OCI-LY7 (cell line): Measurements from ENCODE around the gene SH2D7. TPM values are rescaled to one million over a fixed set of nuclear protein-coding genes. Genes with fewer than 3 reads are reported as not detected.

Source experiments
- BruUV-seq: library from RNA; stranded (reverse); fragments of 400-500 nt; replicated peaks from 2 replicates; lab custom pipeline; 2021; lab: Mats Ljungman, UMichigan
- CTCF ChIA-PET: fragments of 300-600 bp; sonication (Branson Sonifier 250); formaldehyde crosslinking; loops from one replicate; lab custom pipeline; 2022; ENCODE audit warnings: antibody characterized with exemption; ENCODE audit not compliant: unreplicated experiment; lab: Charles Lee
- POLR2A ChIA-PET: fragments of 300-600 bp; sonication (Branson Sonifier 250); formaldehyde crosslinking; loops from one replicate; lab custom pipeline; 2022; ENCODE audit warnings: antibody characterized with exemption; lab: Charles Lee
- DNase-seq: peaks from one replicate; pipeline ENCODE4 v3.0.0-alpha.2; 2015; ENCODE audit warnings: low spot score
- H2AFZ ChIP-seq: fragments of 200-600 bp; sonication (generic), shearing (Covaris generic); 2 replicates; pipeline ENCODE4 v1.6.1; 2014; ENCODE audit warnings: mild to moderate bottlenecking, antibody characterized with exemption, low read length, moderate library complexity
- H3K27ac ChIP-seq: fragments of 200-600 bp; sonication (generic); 2 replicates; pipeline ENCODE4 v1.5.1; 2014; ENCODE audit warnings: mixed run types, low read depth, mild to moderate bottlenecking, moderate library complexity, low read length, inconsistent platforms; ENCODE audit not compliant: poor library complexity, severe bottlenecking
- H3K36me3 ChIP-seq: fragments of 200-600 bp; sonication (generic); 2 replicates; pipeline ENCODE4 v1.6.1; 2014; ENCODE audit warnings: mild to moderate bottlenecking, antibody characterized with exemption, low read length, moderate library complexity, mixed read lengths; ENCODE audit not compliant: insufficient read depth
- H3K4me1 ChIP-seq: fragments of 200-600 bp; sonication (generic); 2 replicates; pipeline ENCODE4 v1.5.1; 2014; ENCODE audit warnings: mild to moderate bottlenecking, low read length; ENCODE audit not compliant: insufficient read depth, poor library complexity, severe bottlenecking
- H3K4me2 ChIP-seq: fragments of 200-600 bp; sonication (generic); 2 replicates; pipeline ENCODE4 v1.6.1; 2014; ENCODE audit warnings: mild to moderate bottlenecking, low read length
- H3K4me3 ChIP-seq: fragments of 200-600 bp; sonication (generic); 2 replicates; pipeline ENCODE4 v1.5.1; 2014; ENCODE audit warnings: mild to moderate bottlenecking, low read depth, low read length; ENCODE audit not compliant: poor library complexity, severe bottlenecking
- H3K79me2 ChIP-seq: fragments of 200-600 bp; sonication (generic); 2 replicates; pipeline ENCODE4 v1.6.1; 2016; ENCODE audit warnings: low read depth, mild to moderate bottlenecking, low read length, moderate library complexity, mixed read lengths; ENCODE audit not compliant: insufficient read depth
- H3K9me2 ChIP-seq: fragments of 200-600 bp; sonication (generic); 2 replicates; pipeline ENCODE4 v1.6.1; 2016; ENCODE audit warnings: mild to moderate bottlenecking, low read length, mixed read lengths; ENCODE audit not compliant: insufficient read depth
- H3K9me3 ChIP-seq: fragments of 200-600 bp; sonication (generic); 2 replicates; pipeline ENCODE4 v1.6.1; 2014; ENCODE audit warnings: mild to moderate bottlenecking, mixed run types, low read length, mixed read lengths
- H4K20me1 ChIP-seq: fragments of 200-600 bp; sonication (generic); 2 replicates; pipeline ENCODE4 v1.6.1; 2014; ENCODE audit warnings: mild to moderate bottlenecking, antibody characterized with exemption, low read length, moderate library complexity, mixed read lengths; ENCODE audit not compliant: insufficient read depth
- CTCF ChIP-seq: fragments of 200-600 bp; sonication (generic); conservative IDR thresholded peaks from 2 replicates; pipeline ENCODE4 v1.5.1; 2014; ENCODE audit warnings: mild to moderate bottlenecking, antibody characterized with exemption, low read length, moderate library complexity, mixed read lengths
- EZH2phosphoT487 ChIP-seq: fragments of 200-600 bp; sonication (generic); IDR thresholded peaks from 2 replicates; pipeline ENCODE4 v1.6.1; 2018; ENCODE audit warnings: low read depth, borderline replicate concordance, mild to moderate bottlenecking, mixed run types, antibody characterized with exemption, low read length, moderate library complexity, mixed read lengths
- intact Hi-C: fragments of 100-400 bp; cut with micrococcal nuclease; formaldehyde crosslinking; loops from one replicate; pipeline ENCODE4 v1.10.0; 2022; ENCODE audit not compliant: unreplicated experiment
- total RNA-seq, 2 experiments: library from RNA; depleted of rRNA in 1 of 2; stranded (reverse); fragments of >200 nt in 1 of 2; shearing (Covaris generic) in 1 of 2; gene quantifications; 2 replicates each; pipeline ENCODE4 v1.2.3, GENCODE V29; 2014 to 2022

The SH2D7 gene
- total RNA-seq, 2 experiments from 2014 or later = not detected

GRCh38 chr15:78070049-78070700, 22.2 kb upstream of the SH2D7 start:
- peaks cover 94% of the 10 kb centered on the region for H3K79me2 ChIP-seq
- H3K9me2 ChIP-seq = no peaks in the 10 kb centered on the region
- BruUV-seq = no TSS peak
- peak overlapping the region; percentile 82 for H3K27ac ChIP-seq
- ChIA-PET CTCF (interaction anchor here (0.6 to 1.7 kb wide), 2 partner anchors 39 to 919 kb away, joined by 5 to 9 read pairs; no protein-coding TSS in a partner anchor), POLR2A (interaction anchor here (1.6 to 5.9 kb wide), 4 partner anchors 9 to 20 kb away, joined by 4 to 53 read pairs (median 24); no protein-coding TSS in a partner anchor)
- TF ChIP-seq CTCF (no peak), EZH2phosphoT487 (no peak)
- peaks cover 23% of the 10 kb centered on the region; the same call in 1 of the 2 replicates for H3K36me3 ChIP-seq
- peak overlapping the region; percentile 56 for H3K4me3 ChIP-seq
- no peaks in the 10 kb centered on the region for H3K9me3 ChIP-seq
- peaks cover 70% of the 10 kb centered on the region for H3K4me1 ChIP-seq
- no peak overlapping the region for H2AFZ ChIP-seq
- peak; percentile 53 for DNase-seq
- intact Hi-C loops = no loop called here
- H4K20me1 ChIP-seq = no peaks in the 10 kb centered on the region
- H3K4me2 ChIP-seq = peak overlapping the region; percentile 85

- ChIA-PET CTCF (no interaction called here), POLR2A (interaction anchor here (1.2 to 5.9 kb wide), 4 partner anchors 11 to 37 kb away, joined by 4 to 53 read pairs (median 4); no protein-coding TSS in a partner anchor)
- BruUV-seq = no TSS peak
- Histone ChIP-seq H3K4me3 (no peak overlapping the region), H4K20me1 (0 out of 2 replicates have a peak, but pooled peaks cover 7% of the 10 kb centered on the region), H3K36me3 (peaks cover 16% of the 10 kb centered on the region; the same call in 1 of the 2 replicates), H3K9me3 (no peaks in the 10 kb centered on the region), H3K79me2 (peaks cover 94% of the 10 kb centered on the region), H3K4me2 (no peak overlapping the region), H3K9me2 (no peaks in the 10 kb centered on the region), H3K27ac (no peak overlapping the region), H2AFZ (no peak overlapping the region), H3K4me1 (peaks cover 70% of the 10 kb centered on the region)
- no peak for DNase-seq
- no peak for TF ChIP-seq CTCF
- no peak for TF ChIP-seq EZH2phosphoT487
- intact Hi-C loops = no loop called here
Measured at GRCh38 chr15:78071383-78071782, 21.0 kb upstream of the SH2D7 start.
